ENCODE data around the gene QSOX1.

QSOX1 gene

DNA sequence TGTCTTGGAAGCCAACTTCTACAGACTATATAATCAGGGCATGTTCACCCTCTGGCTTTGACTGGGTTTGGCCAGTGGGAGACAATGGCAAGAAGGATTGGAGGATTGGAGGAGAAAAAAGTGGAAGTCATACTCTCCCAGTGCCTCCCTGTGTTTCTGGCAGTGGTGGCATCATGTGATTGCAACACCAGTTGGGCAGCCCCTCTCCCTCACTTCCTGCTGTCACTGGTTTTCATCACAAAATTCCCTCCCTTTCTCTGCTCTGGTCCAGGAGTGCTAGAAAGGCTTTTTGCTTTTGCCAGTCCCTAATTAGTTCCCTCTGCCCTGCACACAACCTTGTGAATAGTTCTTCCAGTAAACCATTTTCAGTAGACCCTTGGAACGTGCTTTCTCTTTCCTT, 3.7 kb upstream of the QSOX1 start:
- no peak for DNase-seq

DNA sequence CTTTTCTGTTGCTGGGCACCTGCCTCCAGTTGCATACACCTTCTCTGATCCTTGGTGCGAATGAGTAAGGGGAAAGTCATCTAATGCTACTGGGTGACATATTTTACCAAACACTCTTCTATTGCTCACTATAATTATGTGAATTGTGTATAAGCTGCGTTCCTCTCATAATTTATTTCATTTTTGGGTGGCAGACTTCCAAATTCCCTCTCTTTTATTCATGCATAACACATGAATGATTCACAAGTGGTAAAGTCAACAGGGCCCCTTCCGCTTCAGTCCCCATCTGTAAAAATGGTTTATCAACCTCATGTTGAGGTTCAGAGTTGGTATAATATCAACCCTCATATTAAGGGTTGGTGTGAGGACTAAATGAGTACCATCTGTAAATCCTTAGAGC, 3.2 kb upstream of the QSOX1 start:
- DNase-seq: peak; percentile 50

DNA sequence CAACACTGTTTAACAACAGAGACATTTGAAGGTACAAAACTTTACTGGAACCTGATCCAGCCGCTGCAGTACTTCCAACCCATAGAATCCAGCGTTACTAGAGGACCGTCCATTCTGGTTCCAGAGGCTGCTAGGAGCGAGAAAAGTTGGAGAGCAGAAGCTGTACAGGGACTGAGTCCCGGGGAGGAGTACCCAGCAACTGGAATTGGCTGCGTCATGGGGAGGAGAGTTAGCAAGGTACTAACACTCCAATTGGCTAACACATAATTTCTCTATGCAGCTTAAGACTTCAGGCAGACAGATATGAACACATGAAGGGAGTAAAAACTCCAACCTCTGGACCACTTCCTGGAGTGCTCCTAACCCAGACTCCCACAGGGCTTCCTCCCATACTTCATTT, 2.1 kb upstream of the QSOX1 start:
- DNase-seq: no peak

DNA sequence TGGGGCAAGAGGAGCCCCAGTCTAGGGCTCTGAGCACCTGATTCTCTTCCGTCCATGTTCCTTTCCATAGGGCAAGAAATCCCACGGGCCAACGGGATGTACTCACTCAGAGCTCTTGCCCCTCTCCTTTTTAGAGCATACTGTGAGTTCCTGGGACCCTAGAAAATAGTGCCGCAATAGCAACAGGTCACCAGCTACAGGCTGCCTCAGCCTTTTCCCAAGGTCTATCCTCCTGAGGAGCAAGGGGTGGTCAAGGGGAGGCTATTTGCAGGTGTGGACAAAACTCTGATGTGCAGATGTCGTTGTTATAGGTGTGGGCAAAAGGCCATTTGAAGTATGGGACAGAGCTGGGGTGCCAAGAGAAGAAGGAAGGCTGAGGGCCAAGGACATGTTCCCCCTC, 1.6 kb upstream of the QSOX1 start:
- no peak for DNase-seq

DNA sequence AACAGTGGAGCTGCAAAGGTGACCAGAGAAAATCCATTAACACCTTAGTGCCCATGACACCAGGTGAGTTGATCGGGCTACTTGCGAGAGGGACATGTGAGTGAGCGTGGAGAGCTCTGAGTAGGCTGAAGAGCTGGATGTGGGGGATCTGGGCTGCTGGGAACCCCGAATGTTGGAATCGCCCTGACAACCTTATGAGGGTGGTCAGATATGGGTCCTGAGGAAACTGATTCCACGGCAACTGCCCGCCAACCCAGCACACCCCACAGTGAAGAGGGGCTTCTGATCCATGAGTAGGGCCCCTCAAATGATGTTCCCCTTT, 705 bp upstream of the QSOX1 start:
- DNase-seq: no peak

DNA sequence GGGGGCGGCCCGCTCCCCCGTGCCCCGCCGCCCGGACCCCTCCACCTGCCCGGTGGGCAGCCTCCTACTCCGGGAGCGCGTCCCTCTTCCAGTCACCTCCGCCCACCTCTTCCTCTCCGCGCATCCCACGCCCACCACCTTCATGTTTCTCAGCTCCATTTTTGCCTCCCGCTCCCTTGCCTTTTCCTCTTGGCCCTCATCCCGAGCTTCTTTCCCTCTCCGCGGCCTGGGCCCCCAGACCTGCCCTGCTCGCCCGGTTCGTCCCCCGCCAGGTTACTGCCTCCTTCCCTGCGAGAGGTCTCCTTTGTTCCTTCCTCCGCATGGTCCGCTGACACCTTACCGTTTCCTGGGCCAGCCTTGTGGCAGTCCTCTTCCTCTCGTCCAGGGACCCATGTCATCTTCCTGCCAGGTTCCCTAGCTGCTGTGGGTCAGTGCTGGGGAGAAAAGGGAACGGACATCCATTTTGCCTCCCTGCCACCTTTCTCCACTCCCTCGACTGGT, 563 bp downstream of the QSOX1 start:
- DNase-seq: peak; percentile 25

DNA sequence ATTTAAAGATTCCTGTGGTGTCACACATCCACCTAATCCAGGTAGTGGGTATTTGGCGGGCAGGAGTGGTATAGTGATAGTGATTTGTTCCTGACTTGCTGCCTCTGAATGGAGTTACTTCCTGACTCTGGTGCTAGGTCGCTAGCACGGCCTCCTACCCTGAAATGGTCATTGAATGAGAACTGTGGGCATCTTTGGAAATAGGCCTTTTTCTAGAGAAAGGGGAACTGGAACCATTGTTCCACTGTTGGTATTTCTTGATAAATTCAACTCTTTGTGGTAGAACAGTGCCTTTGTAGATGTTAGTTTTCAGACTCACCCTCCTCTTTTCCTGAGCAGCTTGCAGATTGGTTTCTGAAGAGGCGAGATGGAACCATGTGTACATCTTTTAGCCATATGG, 1.5 kb downstream of the QSOX1 start:
- DNase-seq: no peak

DNA sequence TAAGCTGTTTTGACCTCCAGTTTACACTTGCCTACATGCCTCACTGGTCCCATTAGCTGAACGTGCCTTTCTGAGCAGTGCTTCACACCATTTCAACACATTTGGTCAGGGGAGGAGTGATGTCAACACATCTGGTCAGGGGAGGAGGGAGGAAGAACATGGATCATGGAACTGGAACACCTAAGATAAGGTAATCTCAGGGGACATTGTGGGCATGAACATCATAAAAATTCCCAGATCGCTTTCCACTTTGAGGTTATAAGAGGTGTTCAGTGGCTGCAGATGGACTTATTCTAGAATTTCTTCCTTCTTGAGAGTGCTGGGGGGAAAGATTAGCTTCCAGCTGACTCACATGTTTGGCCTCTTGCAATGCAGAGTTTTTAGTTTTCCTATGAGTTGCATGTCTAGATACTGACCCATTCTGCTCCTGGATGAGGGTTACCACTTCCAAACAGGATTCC, 2.0 kb downstream of the QSOX1 start:
- no peak for DNase-seq

DNA sequence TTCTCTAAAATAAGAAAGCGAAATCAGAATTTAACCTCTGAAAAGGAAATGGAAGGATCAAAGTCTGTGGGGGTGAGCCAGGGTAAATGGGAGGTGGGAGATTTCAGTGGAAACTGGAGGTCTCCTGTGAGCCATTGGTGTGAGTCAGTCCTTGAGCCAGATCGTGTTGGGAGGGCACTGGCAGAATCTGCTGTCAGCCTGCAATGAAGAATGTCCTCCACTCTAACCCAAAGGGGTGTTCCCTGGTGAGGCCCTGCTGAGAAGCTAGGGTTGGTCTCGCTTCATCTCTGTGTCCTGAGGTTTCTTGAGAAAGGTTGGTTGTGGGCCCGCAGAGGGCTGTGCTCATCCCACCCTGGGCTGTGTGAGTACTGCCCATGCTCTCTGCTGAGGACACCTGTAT, 2.4 kb downstream of the QSOX1 start:
- DNase-seq: no peak

DNA sequence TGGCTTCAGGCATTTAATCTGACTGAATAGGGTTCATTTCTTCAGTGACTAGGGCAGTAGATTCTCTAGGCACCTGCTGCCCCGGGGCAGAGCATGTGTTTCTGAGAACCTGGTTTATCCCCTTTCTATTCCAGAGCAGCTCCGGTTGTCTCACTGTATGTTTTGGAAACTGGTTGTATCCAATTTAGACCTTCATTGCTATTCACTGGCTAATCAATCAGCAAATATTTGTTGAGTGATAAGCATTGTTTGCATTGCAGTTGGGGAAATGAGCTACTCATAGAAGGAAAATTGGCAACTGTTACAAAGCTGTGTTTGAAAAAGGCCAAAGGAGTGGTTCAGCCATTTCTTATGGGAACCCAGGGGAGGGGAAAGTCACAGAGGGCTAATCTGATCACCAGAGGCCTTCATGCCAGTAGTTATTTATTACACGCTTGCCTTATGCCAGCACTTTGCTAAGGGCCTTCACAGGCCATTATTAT, 2.9 kb downstream of the QSOX1 start:
- DNase-seq: no peak

DNA sequence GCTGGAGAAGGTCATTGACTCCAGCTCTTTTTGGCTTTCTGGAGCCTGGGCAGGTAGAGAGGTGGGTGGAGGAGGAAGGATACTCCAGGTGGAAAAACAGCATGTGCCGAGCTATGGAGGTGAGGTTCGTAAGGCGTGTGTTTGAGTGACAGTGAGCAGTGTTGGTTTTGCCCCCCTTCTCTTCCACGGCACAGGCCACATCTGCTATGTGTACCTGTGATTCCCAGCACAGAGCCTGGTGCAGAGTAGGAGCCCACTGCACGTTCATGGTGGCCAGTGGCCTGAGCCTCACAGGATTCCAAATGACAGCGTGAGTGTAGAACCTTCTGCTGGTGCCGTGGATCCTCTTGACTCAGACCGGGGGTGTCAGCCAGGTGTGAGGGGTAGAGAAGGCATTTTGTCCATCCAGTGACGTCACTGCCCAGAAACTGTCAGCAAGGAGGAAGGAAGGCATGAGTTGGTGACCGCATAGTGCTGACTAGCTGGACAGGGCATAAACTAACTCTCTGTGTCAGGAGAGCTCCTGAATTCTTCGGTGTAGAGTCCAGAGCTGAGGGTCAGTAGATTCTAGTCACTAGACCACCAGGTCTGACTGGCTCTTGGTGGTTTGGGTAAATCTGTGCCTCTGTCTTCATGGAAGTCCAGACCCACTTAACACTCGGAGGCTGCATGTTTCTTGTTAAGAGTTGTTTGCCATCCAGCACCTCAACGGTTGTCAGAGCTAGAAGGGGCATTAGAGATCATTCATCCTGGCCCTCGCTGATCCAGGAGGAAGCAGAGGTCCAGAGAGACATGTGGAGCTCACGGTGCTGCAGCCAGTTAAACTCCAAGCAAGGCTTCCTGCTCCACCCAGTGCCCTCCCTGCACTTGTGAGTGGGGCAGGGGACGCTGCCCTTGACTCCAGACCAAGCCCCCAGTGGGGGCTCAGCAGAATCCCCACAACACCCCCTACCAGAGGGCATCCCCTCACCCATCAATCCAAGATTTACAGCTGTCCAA, 3.8 kb downstream of the QSOX1 start:
- DNase-seq: no peak

DNA sequence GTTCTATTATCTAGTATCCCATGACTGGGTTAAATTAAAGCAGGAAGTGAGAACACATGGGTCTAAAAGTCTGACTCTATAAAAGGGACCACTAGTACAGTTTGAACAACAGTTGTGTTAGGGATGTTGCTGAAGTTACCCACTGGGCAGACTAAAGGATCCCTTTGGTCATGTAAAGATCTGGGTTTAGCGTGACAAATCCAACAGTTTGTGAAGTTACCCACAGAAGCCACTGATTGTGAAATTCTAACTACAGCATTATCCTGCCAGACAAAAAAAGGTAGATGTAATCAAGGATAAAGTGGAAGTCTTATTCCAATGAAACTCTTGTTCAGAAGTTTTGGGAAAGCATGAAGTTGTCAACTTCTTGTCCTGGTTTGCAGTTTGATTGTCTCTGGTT, 5.7 kb downstream of the QSOX1 start:
- DNase-seq: no peak

DNA sequence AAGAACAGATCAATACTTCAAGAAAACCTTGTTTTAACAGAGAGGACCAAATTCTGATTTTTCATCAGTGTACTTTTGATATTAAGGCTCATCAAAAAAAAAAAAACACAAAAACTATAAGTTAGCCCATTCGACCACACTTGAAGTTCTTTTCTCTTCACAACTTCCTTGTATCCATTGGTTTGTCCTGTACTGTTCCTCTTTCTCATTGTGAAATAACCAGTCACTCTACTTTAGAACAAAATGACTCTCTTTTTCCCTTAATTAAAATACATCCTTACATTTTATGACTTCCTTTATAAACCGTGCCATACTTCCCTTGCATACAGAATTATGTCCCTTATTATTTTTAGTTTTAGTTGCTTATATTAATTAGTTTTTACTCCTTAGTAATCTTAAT, 8.4 kb downstream of the QSOX1 start:
- no peak for DNase-seq

DNA sequence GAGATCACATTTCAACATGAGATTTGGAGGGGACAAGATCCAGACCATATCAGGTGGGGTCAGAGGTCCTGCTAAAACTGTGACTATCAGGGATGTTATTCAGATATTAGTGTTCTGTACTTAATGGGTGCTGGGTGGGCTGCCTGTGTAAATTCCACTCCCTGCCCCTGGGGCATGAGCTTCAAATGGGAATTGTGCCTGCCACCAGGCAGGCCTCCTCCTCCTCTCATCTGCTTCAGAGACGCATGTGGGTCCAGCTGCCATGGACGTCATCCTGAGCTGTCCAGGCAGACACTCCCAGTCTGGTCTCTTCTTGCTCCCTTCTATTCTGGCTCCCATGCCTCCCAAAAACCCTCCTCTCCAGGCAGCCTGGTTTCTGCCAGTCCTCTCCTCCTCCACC, 10.4 kb downstream of the QSOX1 start:
- DNase-seq: no peak

DNA sequence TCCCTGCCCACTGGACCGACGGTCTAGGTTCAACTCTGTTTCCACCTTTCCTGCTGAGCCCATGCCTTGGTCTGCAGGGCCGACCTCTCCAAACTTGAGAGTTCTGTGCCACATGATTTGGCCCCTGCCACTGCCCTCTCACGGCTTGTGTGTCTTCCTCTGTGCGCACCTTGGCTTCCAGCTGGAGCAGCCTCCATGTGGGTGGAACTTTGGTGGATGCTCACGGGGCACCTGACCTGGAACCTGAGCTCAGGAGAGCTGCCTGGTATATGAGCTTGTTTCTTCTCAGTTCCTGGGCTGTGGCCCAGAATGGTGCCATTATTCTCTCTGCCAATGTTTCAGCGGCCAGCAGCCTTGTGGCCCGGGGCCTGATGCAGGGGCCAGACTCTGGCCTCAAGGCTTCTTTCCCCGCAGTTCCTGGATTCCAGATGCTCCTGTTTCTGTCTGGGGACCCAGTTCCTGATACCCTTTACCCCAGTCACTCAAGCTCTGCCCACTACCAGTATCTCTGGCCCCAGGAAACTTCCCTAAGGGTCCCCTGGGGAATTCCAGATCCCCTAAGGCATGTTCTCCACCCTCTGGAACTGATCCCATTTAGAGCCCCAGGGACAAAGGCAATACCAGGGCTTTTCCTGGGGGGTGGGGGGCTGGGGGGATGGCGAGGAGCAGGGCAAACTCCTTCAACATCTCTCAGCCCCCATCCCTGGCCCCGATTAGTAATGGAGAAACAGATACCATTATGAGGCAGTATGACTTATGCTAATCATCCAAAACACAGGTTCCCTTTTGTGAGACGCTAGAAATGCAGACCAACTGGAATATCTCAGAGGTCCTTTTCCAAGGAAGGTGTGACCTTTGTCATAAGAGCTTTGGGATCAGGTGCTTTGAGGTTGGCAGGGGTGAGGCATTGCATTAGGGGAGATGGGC, 11.1 kb downstream of the QSOX1 start:
- DNase-seq: no peak

DNA sequence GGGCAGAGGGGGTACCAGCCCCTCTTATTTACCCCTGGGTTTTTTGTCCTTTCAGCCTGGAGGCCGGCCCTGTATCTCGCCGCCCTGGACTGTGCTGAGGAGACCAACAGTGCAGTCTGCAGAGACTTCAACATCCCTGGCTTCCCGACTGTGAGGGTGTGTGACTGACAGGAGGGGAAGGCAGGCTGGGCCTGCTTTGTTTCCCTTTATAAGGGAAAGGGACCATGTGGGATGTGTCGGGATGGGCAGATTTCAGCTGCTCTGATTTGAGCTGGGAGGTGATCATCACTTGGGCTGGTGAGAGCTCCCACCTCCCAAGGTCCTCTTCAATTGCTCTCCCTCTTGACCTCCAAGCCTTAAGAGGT, 11.7 kb downstream of the QSOX1 start:
- no peak for DNase-seq

DNA sequence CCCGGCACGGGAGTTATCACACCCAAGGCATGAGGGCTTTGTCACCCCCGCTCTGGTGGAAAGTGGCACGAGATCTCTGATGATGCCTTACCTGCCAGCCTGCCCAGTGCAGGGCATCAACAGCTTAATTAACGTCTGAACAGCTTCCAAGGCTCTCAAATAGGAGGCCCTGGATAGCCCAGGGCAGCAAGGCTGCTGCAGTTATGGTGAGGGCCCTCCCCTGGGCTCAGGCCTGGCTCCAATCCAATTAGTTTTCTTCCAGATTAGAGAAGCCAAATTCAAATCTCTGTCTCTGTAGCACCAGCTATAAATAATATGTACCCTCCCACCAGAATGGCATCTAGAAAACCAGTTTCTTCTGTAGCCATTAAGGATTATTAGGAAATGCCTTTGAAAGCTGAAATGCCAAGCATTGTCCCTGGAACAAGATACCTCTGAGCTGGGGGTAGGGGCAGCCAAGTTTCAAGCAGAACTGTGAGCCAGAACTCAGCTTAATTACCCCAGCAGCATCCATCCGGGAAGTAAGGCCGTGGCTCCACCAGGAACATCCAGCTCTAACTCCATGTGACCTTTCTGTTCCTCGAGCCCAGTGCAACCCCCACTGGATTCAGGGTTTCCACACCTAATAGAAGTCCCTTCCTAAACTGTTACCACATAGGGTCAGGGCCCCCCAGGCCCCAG, 12.5 kb downstream of the QSOX1 start:
- DNase-seq: no peak

DNA sequence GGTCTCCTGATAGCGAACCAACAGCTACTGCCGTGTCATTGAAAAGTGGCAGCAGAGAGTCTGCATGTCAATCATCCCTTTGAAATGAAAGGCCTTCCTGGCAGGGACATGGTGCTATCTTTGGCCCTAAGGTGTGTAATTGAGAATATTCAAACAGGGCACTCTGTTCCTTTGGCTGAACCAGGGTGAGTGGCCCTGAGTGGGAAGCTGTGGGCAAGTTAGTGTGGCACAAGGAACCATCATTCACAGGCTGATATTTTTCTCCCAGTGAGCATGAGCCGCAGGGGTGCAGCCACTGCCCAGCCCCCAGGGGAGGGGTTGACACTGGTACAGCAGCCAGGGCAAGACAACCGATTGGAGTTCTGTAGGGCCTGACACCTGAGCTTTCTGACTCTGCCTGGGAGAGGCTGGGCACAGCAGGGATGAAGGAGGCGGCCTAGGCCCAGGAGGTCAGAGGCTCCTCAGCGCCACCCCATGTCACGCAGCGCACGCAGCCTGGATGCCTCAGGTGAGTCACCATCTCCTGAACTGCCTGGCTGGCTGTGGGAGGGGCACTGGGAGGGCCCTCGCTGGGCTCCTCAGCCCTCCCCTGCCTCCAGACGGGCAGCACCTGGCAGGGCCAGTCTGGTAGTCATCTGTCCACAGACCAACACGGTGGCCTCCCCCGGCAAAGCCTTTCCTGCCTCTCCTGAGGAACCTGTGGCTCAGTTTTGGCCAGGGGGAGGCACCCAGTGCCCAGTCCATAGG, 13.2 kb downstream of the QSOX1 start:
- no peak for DNase-seq

DNA sequence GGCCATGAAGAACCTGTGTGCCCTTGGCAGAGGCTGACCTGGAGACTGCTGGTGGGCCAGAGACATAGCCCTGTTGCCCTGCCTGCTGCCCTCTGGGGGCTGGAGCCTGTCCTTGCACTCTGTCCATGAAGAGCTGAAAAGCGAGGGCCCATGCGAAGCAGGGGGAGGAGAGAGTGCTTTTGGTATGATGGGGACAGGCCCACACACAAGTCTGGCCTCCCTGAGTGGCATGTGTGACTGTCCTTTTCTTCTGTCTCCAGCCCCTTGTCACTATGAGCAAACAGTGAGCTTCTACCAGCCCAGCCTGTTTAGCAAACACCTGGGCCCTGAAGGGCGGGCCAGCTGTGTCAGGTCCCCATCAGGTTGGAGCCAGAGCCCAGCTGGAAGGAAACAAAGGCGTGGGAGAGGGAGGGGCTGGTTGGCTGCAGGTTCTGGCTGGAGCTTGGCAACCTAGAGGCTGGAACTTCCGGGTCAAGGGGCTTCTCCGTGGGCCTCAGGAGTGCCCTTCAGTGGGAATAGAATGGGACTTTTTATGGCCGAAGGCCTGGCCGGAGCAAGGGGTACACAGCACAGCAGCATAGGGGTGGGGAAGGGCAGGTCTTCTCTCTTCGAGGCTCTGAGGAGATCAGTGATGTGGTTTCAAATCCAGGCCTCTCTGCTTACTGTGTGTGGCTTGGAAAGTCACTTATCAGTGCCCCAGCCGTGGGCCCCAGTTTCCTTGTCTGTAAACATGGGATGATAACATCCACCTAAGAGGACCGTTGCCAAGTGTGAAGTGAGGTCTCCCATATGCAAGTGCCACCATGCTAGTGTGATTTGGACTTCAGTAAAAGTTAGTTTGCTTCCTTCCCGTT, 14.3 kb downstream of the QSOX1 start:
- DNase-seq: no peak

DNA sequence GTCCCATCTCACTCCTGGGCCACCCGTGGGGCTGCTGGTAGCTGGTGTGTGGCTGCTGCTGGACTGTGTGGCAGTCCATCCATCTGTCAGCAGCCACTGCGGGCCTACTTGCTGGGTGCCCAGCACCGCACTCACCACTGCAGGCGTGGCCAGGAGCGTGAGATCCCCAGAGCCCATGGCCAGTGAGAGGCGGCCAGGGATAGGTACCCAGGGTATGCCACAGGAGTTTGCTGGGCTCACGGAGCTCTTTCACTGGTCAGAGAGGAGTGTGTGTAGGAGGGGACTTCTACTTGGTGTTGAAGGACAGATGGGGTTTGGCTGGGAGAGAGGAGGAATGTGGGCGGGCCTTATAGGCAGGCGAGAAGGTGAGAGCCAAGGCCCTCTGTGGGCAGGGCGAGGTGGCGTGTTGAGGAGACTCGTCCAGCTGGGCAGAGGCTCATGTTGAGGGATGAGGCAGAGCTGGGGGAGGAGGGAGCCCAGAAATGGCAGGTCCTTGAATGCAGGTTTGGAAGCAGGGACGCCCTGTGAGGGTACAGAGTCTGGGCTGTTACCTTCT, 15.0 kb downstream of the QSOX1 start:
- no peak for DNase-seq

All from DMS79 (cell line).